ENCODE data around the gene CAPS2.

Gene CAPS2

DNA sequence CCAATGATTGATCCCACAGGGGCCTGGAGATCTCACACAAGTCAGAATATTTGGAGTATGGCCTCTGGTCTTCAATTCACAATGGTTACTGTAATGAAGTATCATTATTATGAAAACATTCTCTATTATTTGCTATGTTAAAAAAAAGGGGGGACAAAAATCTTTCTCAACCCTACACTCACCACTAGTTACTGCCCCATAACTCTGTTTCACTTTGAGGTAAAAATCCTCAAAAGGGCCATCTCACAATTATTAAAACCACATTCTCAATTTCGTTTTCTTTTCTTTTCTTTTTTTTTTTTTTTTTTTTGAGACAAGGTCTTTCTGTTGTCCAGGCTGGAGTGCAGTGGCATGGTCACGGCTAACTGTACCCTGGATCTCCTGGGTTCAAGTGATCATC is 60.9 kb downstream of the CAPS2 start:
- Histone ChIP-seq H3K27me3 (ENCODE audit: insufficient read depth, low read length) (no peaks in the 10 kb centered on the region), H3K27ac (ENCODE audit: low read depth, low read length) (no peak overlapping the region), H3K4me1 (ENCODE audit: control insufficient read depth, insufficient read depth, low read length, unreplicated experiment) (no peaks in the 10 kb centered on the region), H3K79me2 (ENCODE audit: control insufficient read depth, insufficient read depth, low read length, unreplicated experiment) (no peaks in the 10 kb centered on the region), H2AFZ (ENCODE audit: low read length, unreplicated experiment) (no peak overlapping the region), H3K4me3 (ENCODE audit: low read depth, low read length) (no peak overlapping the region), H3K36me3 (ENCODE audit: insufficient read depth, low read length) (no peaks in the 10 kb centered on the region)

- H3K4me1 ChIP-seq (ENCODE audit: control insufficient read depth, insufficient read depth, low read length, unreplicated experiment): no peaks in the 10 kb centered on the region
- H2AFZ ChIP-seq (ENCODE audit: low read length, unreplicated experiment): no peak overlapping the region
- no peaks in the 10 kb centered on the region for H3K36me3 ChIP-seq (ENCODE audit: insufficient read depth, low read length)
- no peaks in the 10 kb centered on the region for H3K79me2 ChIP-seq (ENCODE audit: control insufficient read depth, insufficient read depth, low read length, unreplicated experiment)
- H3K27ac ChIP-seq (ENCODE audit: low read depth, low read length): no peak overlapping the region
- H3K4me3 ChIP-seq (ENCODE audit: low read depth, low read length): no peak overlapping the region
- no peaks in the 10 kb centered on the region for H3K27me3 ChIP-seq (ENCODE audit: insufficient read depth, low read length)
Observed at GRCh38 chr12:75260316-75260715, 69.8 kb downstream of the CAPS2 start.

DNA sequence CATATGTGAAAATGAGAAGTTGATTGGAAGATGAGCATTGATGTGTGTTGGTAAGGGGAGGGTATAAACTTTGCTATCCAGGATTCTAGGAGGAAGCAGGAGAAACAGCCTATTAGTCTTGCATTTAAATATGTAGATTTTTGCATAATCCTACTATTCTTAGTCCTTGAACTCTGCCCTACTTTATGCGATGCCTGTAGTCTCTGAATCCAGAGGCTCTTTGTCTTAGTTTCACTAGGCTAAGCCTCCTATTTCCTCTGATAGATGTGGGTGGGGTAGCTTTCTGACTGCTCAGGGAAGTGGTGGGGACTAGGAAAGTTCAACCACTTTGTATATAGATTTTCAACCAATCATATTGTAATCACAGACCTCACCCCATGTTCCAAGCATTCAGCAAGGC is 71.0 kb downstream of the CAPS2 start:
- Histone ChIP-seq H2AFZ (ENCODE audit: low read length, unreplicated experiment) (no peak overlapping the region), H3K4me3 (ENCODE audit: low read depth, low read length) (no peak overlapping the region), H3K27me3 (ENCODE audit: insufficient read depth, low read length) (no peaks in the 10 kb centered on the region), H3K36me3 (ENCODE audit: insufficient read depth, low read length) (no peaks in the 10 kb centered on the region), H3K79me2 (ENCODE audit: control insufficient read depth, insufficient read depth, low read length, unreplicated experiment) (no peaks in the 10 kb centered on the region), H3K4me1 (ENCODE audit: control insufficient read depth, insufficient read depth, low read length, unreplicated experiment) (no peaks in the 10 kb centered on the region), H3K27ac (ENCODE audit: low read depth, low read length) (no peak overlapping the region)

DNA sequence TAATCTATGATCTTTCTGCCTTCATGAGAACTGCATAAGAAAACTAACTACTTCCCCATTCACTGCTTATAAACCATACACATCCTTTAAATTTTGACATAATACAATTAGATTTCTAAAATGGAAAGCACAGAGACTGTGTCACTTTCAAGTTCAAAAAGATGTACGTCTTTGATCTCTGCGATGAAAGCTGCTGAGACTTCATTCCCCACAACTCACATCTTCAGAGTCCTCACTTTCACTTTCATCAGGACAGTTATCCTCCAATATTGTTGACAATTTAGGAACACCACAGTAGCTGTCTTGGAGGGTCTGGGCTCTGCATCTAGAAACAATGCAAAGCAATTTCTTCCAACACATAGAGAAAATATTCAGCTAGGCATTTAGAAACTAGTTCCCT is 72.6 kb downstream of the CAPS2 start:
- H3K36me3 ChIP-seq (ENCODE audit: insufficient read depth, low read length): no peaks in the 10 kb centered on the region
- peak overlapping the region; percentile 68 for H3K4me3 ChIP-seq (ENCODE audit: low read depth, low read length)
- H2AFZ ChIP-seq (ENCODE audit: low read length, unreplicated experiment): peak overlapping the region; percentile 68
- H3K4me1 ChIP-seq (ENCODE audit: control insufficient read depth, insufficient read depth, low read length, unreplicated experiment): no peaks in the 10 kb centered on the region
- H3K27ac ChIP-seq (ENCODE audit: low read depth, low read length): no peak overlapping the region
- no peaks in the 10 kb centered on the region for H3K27me3 ChIP-seq (ENCODE audit: insufficient read depth, low read length)
- no peaks in the 10 kb centered on the region for H3K79me2 ChIP-seq (ENCODE audit: control insufficient read depth, insufficient read depth, low read length, unreplicated experiment)

GRCh38 chr12:75245108-75245507 is 85.0 kb downstream of the CAPS2 start:
- no peaks in the 10 kb centered on the region for H3K79me2 ChIP-seq (ENCODE audit: control insufficient read depth, insufficient read depth, low read length, unreplicated experiment)
- no peak overlapping the region for H3K27ac ChIP-seq (ENCODE audit: low read depth, low read length)
- H3K27me3 ChIP-seq (ENCODE audit: insufficient read depth, low read length): no peaks in the 10 kb centered on the region
- H2AFZ ChIP-seq (ENCODE audit: low read length, unreplicated experiment): no peak overlapping the region
- no peak overlapping the region for H3K4me3 ChIP-seq (ENCODE audit: low read depth, low read length)
- H3K36me3 ChIP-seq (ENCODE audit: insufficient read depth, low read length): no peaks in the 10 kb centered on the region
- H3K4me1 ChIP-seq (ENCODE audit: control insufficient read depth, insufficient read depth, low read length, unreplicated experiment): no peaks in the 10 kb centered on the region

DNA sequence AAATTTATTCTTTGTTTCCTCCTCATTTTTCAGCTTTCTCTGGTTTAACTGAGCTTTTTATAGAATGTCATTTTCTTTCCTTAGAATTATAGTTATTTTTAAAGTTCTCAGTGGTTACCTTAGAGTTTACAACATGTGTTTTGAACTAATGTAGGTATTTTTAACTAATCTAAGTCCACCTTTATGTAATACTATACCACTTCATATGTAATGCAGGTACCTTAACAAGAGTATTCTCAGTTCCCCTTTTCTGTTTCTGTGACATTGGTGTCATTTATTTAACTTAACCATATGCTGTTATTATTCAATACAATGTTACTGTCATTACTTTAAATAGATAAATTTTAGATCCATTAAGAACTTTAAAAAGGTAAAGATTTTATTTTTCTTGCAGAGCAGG is 90.1 kb downstream of the CAPS2 start:
- no peak overlapping the region for H3K27ac ChIP-seq (ENCODE audit: low read depth, low read length)
- no peak overlapping the region for H3K4me3 ChIP-seq (ENCODE audit: low read depth, low read length)
- H3K27me3 ChIP-seq (ENCODE audit: insufficient read depth, low read length): 0 out of 2 replicates have a peak, but pooled peaks cover 6% of the 10 kb centered on the region
- no peaks in the 10 kb centered on the region for H3K79me2 ChIP-seq (ENCODE audit: control insufficient read depth, insufficient read depth, low read length, unreplicated experiment)
- no peaks in the 10 kb centered on the region for H3K4me1 ChIP-seq (ENCODE audit: control insufficient read depth, insufficient read depth, low read length, unreplicated experiment)
- no peak overlapping the region for H2AFZ ChIP-seq (ENCODE audit: low read length, unreplicated experiment)
- H3K36me3 ChIP-seq (ENCODE audit: insufficient read depth, low read length): no peaks in the 10 kb centered on the region

GRCh38 chr12:75236206-75236605 is 93.9 kb downstream of the CAPS2 start:
- H3K27ac ChIP-seq (ENCODE audit: low read depth, low read length): no peak overlapping the region
- no peaks in the 10 kb centered on the region for H3K79me2 ChIP-seq (ENCODE audit: control insufficient read depth, insufficient read depth, low read length, unreplicated experiment)
- H3K4me1 ChIP-seq (ENCODE audit: control insufficient read depth, insufficient read depth, low read length, unreplicated experiment): no peaks in the 10 kb centered on the region
- H2AFZ ChIP-seq (ENCODE audit: low read length, unreplicated experiment): no peak overlapping the region
- peaks cover 13% of the 10 kb centered on the region; the same call in 1 of the 2 replicates for H3K27me3 ChIP-seq (ENCODE audit: insufficient read depth, low read length)
- H3K36me3 ChIP-seq (ENCODE audit: insufficient read depth, low read length): no peaks in the 10 kb centered on the region
- no peak overlapping the region for H3K4me3 ChIP-seq (ENCODE audit: low read depth, low read length)

DNA sequence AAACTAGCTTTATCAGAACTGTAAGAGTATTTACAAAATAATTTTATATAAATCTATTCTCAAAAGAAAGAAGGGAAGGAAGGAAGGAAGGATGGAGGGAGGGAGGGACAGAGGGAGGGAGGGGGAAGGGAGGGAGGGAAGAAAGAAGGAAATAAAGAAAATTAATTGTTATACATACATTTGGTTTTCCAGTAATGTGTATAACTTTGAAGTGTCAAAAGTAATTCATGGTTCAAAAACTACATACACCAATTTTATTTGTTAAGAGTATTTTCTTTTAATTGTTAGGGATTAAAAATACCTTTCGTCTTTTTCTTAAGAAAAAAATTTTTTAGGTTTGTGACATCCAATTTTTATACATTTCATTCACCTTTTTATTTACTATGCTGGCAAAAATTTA is 103.0 kb downstream of the CAPS2 start:
- Histone ChIP-seq H2AFZ (ENCODE audit: low read length, unreplicated experiment) (no peak overlapping the region), H3K36me3 (ENCODE audit: insufficient read depth, low read length) (no peaks in the 10 kb centered on the region), H3K79me2 (ENCODE audit: control insufficient read depth, insufficient read depth, low read length, unreplicated experiment) (no peaks in the 10 kb centered on the region), H3K4me3 (ENCODE audit: low read depth, low read length) (no peak overlapping the region), H3K27ac (ENCODE audit: low read depth, low read length) (no peak overlapping the region), H3K27me3 (ENCODE audit: insufficient read depth, low read length) (peaks cover 14% of the 10 kb centered on the region; the same call in 1 of the 2 replicates), H3K4me1 (ENCODE audit: control insufficient read depth, insufficient read depth, low read length, unreplicated experiment) (no peaks in the 10 kb centered on the region)
